HG03103 (cell line): ENCODE measurements around the gene APOBEC3C.
"Not testable (repeated sequence)": the region's sequence is repeated elsewhere in the genome, so short reads cannot be mapped to it uniquely, and the experiment has no call there.

Experiments used
- ATAC-seq: cut with Tn5 transposase; IDR thresholded peaks from one replicate; pipeline ENCODE4 v1.9.1; 2021; ENCODE audit warnings: low read depth; ENCODE audit not compliant: unreplicated experiment

Gene APOBEC3C

DNA sequence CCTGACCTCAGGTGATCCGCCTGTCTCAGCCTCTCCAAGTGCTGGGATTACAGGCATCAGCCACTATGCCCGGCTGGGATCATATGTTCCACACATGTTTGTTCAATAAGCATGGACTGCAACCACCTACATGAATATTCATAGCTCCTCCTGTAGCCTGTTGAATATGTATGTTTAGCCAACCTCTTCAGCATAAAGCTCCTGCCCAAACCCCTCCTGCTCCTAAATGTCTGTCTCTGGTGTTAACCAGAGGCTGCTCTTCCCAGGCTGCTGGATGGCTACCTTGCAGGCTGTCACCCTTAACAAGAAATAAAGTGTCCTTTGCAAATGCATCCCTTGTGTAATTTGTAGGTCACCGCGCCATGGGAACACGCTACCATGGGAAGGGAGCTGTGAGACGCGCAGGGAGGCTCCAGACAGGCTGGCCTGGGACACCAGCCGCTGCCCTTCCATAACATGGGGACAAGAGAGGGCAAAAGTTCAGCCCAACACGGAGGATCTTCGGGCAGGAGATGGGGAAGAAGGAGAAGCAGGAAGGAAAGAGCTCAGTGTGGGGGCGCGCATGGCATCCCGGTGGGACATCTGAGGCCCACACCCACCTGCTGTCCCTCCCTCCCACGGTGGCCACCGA, 6.1 kb downstream of the APOBEC3C start:
- not testable (repeated sequence) for ATAC-seq

DNA sequence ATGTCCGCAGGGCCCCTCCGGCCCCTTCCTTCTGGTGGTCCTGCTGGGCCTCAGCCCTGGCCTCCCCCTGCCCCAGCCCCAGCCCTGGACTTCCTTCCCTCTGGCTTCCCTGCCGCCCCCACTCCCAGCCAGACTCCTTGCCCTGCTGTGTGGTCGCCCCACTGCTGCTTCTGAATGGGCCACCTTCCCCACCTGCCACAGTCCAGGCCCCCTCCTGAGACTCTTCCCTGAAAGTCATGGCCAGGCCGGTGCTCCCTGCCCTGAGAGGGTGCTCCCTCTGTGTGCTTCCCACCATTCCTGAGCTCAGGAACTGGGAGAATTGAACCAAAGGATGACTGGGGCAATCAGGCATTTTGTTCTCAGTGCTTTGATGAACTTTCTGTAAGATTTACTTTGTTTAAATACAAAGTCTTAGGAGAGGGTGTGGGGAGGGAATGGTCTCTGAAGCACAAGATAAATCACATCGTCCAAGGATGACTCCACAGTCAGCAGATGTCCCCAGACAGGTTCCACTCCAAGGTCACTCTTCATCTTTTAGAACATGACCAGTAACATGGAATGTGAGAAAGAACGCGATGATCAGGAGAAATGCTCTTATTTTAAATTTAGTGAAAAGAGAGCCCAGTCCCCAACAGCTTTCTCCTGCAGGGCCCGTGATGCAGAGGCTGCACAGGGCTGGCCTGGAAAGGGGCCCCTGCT, 7.6 kb downstream of the APOBEC3C start:
- ATAC-seq, result no peak

DNA sequence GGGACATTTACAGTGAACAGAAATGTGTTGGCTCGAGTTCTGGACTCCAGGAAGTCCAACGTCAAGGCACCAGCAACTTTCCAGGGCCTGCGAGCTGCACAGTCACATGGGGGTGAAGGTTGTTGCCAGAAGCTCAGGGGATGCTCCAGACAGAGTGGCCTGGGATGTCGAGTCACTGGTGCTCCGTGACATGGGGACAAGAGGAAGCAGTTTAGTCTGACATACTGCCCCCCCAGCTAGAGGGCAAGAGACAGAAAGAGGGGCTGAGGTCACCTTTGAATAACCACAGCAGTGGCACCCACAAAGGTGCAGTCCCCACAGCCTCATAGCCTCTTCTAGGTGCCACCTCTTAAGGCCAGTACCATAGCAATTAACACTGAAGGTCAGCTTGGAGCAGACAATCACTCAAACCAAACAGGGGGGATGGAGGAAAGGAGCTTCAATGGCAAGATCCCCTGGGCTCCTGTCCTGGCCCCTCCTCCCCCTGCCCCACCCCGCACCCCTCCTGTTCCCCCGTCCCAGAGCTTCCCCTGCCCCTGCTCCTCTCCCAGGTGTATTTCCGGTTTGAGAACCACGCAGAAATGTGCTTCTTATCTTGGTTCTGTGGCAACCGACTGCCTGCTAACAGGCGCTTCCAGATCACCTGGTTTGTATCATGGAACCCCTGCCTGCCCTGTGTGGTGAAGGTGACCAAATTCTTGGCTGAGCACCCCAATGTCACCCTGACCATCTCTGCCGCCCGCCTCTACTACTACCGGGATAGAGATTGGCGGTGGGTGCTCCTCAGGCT, 10.7 kb downstream of the APOBEC3C start:
- no peak for ATAC-seq

GRCh38 chr22:39026509-39027150, 12.6 kb downstream of the APOBEC3C start:
- no peak for ATAC-seq

DNA sequence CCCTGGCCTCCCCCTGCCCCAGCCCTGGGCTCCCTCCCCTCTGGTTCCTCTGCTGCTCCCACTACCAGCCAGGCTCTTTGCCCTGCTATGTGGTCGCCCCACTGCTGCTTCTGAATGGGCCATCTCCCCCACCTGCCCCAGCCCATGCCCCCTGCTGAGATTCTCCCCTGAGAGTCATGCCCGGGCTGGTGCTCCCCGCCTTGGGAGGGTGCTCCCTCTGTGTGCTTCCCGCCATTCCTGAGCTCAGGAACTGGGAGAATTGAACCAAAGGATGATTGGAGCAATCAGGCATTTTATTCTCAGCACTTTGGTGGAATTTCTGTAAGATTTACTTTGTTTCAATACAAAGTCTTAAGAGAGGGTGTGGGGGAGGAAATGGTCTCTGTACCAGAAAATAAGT, 13.7 kb downstream of the APOBEC3C start:
- ATAC-seq, result no peak

GRCh38 chr22:39028281-39028680, 14.2 kb downstream of the APOBEC3C start:
- ATAC-seq, result no peak

- no peak for ATAC-seq
Measured at GRCh38 chr22:39029227-39029626, 15.2 kb downstream of the APOBEC3C start.

DNA sequence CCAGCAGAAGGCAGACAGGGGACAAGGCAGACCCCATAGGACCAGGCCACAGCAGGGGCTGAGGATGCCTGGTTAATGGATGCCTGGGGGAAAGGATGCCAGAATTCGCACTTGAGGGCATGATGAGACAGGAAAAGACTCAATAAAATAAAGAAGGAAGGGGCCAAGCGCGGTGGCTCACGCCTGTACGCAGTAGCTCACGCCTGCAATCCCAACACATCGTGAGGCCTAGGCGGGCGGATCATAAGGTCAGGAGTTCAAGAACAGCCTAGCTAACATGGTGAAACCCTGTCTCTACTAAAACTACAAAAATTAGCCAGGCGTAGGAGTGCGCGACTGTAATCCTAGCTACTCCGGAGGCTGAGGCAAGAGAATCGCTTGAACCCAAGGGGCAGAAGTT, 16.6 kb downstream of the APOBEC3C start:
- no peak for ATAC-seq

DNA sequence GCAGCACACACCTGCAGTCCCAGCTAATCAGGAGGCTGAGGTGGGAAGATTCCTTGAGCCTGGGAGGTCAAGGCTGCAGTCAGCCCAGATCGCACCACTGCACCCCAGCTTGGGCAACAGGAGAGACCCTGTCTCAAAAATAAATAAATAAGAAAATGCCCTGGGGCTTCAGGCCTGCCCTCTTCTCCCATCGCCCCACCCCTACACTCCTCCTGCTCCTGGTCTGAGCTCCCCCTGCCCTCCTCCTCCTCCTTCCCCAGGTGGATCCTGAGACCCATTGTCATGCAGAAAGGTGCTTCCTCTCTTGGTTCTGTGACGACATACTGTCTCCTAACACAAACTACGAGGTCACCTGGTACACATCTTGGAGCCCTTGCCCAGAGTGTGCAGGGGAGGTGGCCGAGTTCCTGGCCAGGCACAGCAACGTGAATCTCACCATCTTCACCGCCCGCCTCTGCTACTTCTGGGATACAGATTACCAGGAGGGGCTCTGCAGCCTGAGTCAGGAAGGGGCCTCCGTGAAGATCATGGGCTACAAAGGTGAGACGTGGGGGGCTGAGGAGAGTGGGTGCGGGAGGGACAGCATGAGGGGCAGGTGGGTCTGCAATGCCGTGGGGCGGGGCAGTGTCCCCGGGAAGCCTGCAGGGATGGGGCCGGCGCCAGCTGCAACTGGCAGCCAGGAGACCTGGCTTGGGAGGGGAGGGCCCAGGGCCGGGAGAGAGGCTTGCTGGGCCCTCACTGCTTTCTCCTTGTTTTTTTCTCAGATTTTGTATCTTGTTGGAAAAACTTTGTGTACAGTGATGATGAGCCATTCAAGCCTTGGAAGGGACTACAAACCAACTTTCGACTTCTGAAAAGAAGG, 17.6 kb downstream of the APOBEC3C start:
- ATAC-seq, result not testable (repeated sequence)

GRCh38 chr22:39037071-39037470, 23.0 kb downstream of the APOBEC3C start:
- ATAC-seq, result not testable (repeated sequence)

DNA sequence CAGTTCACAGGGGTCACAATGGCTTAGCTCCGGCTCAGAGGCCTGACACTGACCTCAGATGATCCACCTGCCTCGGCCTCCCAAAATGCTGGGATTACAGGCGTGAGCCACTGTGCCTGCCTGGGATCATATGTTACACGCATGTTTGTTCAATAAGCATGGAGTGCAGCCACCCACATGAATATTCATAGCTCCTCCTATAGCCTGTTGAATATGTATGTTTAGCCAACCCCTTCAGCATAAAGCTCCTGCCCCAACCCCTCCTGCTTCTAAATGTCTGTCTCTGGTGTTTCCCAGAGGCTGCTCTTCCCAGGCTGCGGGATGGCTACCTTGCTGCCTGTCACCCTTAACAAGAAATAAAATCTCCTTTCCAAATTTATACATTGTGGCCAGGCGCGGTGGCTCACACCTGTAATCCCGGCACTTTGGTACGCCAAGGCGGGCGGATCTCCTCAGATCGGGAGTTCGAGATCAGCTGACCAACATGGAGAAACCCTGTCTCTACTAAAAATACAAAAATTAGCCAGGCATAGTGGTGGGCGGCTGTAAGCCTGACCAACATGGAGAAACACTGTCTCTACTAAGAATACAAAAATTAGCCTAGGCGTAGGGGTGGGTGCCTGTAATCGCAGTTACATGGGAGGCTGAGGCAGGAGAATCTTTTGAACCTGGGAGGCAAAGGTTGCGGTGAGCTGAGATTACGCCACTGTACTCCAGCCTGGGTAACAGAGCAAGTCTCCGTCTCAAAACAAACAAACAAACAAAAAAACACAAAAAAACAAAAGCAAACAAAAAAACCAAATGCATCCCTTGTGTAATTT, 25.5 kb downstream of the APOBEC3C start:
- no peak for ATAC-seq

- not testable (repeated sequence) for ATAC-seq
Measured at GRCh38 chr22:39040155-39040537, 26.1 kb downstream of the APOBEC3C start.

- not testable (repeated sequence) for ATAC-seq
Measured at GRCh38 chr22:39040538-39041296, 26.7 kb downstream of the APOBEC3C start, which contains the start of gene APOBEC3F. APOBEC3F (plus strand) TSS chr22:39040864; CDS start chr22:39040961, 97 bp downstream.

DNA sequence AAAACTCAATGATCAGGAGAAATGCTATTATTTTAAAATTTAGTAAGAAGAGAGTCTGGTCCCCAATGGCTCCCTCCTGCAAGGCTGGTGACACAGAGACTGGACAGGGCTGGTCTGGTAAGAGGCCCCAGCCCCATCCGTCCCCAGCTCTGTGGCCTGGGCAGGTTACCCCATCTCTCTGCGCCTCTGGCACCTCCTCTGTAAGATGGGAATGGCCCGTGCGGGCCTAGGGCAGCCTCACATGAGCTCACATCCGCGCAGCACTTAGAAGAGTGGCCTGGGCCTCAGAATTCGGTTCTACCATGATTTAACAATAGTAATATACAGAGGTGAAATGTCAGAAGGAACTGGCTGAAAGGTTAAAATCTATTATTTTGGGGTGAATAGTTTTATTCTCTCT, 27.9 kb downstream of the APOBEC3C start:
- no peak for ATAC-seq

- ATAC-seq, result not testable (repeated sequence)
Measured at GRCh38 chr22:39043063-39043462, 29.0 kb downstream of the APOBEC3C start.

DNA sequence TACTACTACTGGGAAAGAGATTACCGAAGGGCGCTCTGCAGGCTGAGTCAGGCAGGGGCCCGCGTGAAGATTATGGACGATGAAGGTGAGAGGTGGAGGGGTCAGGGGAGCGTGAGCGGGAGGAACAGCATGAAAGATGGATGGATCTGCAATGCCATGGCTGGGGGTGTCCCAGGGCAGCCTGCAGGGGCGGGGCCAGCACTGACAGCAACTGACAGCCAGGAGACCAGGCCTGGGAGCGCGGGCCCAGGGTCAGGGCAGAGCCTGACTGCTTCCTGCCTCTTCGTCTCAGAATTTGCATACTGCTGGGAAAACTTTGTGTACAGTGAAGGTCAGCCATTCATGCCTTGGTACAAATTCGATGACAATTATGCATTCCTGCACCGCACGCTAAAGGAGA, 31.1 kb downstream of the APOBEC3C start:
- ATAC-seq, result not testable (repeated sequence)

GRCh38 chr22:39049486-39049885, 35.4 kb downstream of the APOBEC3C start:
- not testable (repeated sequence) for ATAC-seq

DNA sequence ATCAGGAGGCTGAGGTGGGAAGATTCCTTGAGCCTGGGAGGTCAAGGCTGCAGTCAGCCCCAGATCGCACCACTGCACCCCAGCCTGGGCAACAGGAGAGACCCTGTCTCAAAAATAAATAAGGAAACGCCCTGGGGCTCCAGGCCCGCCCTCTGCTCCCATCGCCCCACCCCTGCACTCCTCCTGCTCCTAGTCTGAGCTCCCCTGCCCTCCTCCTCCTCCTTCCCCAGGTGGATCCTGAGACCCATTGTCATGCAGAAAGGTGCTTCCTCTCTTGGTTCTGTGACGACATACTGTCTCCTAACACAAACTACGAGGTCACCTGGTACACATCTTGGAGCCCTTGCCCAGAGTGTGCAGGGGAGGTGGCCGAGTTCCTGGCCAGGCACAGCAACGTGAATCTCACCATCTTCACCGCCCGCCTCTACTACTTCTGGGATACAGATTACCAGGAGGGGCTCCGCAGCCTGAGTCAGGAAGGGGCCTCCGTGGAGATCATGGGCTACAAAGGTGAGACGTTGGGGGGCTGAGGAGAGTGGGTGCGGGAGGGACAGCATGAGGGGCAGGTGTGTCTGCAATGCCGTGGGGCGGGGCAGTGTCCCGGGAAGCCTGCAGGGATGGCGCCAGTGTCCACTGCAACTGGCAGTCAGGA, 37.9 kb downstream of the APOBEC3C start:
- ATAC-seq, result not testable (repeated sequence)
